Activated B cell treated with CpG ODN at 0.5 μM for 24 hours (primary cell): Measurements from ENCODE around the gene JADE2. TPM values are rescaled to one million over a fixed set of nuclear protein-coding genes. Genes with fewer than 3 reads are reported as not detected.

ENCODE experiments used
- ATAC-seq: fragments of 200-7000 bp; cut with Tn5 transposase; one replicate; pipeline ENCODE4 v1.10.0; 2021; ENCODE audit warnings: low read depth, mild to moderate bottlenecking, moderate library complexity
- CTCF ChIA-PET: fragments of 350-600 bp; sonication (Branson Sonifier 250); formaldehyde crosslinking; loops from one replicate; lab custom pipeline; 2021; ENCODE audit warnings: antibody characterized with exemption; lab: Charles Lee
- POLR2A ChIA-PET: fragments of 350-600 bp; sonication (Branson Sonifier 250); formaldehyde crosslinking; loops from one replicate; lab custom pipeline; 2021; ENCODE audit warnings: antibody characterized with exemption; lab: Charles Lee
- DNase-seq: peaks from one replicate; pipeline ENCODE4 v3.0.0; 2022
- H3K27ac Mint-ChIP-seq: one replicate; pipeline ENCODE4 v1.8.0; 2020; ENCODE audit warnings: mixed read lengths
- H3K27me3 Mint-ChIP-seq: one replicate; pipeline ENCODE4 v1.8.0; 2021; ENCODE audit warnings: mixed read lengths
- H3K36me3 Mint-ChIP-seq: one replicate; pipeline ENCODE4 v1.8.0; 2021; ENCODE audit warnings: low read depth, mixed read lengths
- H3K4me1 Mint-ChIP-seq: one replicate; pipeline ENCODE4 v1.8.0; 2021; ENCODE audit warnings: mixed read lengths
- H3K4me3 Mint-ChIP-seq: one replicate; pipeline ENCODE4 v1.8.0; 2020; ENCODE audit warnings: mild to moderate bottlenecking, mixed read lengths
- H3K9me3 Mint-ChIP-seq: one replicate; pipeline ENCODE4 v1.8.0; 2020; ENCODE audit warnings: mixed read lengths
- CTCF ChIP-seq: fragments of 200-600 bp; IDR thresholded peaks from one replicate; pipeline ENCODE4 v1.8.0; 2022; ENCODE audit warnings: antibody characterized with exemption, mild to moderate bottlenecking
- intact Hi-C: fragments of 100-400 bp; cut with micrococcal nuclease; formaldehyde crosslinking; loops from one replicate; pipeline ENCODE4 v1.15.1; 2024
- total RNA-seq: library from RNA; stranded (reverse); gene quantifications from 2 replicates; pipeline ENCODE4 v1.2.3, GENCODE V29; 2022

The JADE2 gene
- total RNA-seq, 1 donor from 2014 or later: 225 TPM

GRCh38 chr5:134526483-134527155 is 1.1 kb downstream of the JADE2 start:
- Mint-ChIP-seq H3K27me3 (no peaks in the 10 kb centered on the region), H3K4me1 (peaks cover 58% of the 10 kb centered on the region), H3K9me3 (no peaks in the 10 kb centered on the region), H3K27ac (peak overlapping the region; percentile 85), H3K4me3 (peak overlapping the region; percentile 98), H3K36me3 (peaks cover 24% of the 10 kb centered on the region)
- ChIA-PET CTCF (interaction anchor here (0.6 to 4.5 kb wide), 12 partner anchors 10 to 114 kb away, joined by 3 to 41 read pairs (median 10); partner anchors contain the start of gene CDKN2AIPNL), POLR2A (interaction anchor here (0.7 to 16.8 kb wide), 8 partner anchors 7 to 156 kb away, joined by 3 to 763 read pairs (median 24); partner anchors contain the start of genes CDKN2AIPNL and UBE2B)
- TF ChIP-seq CTCF: no peak
- ATAC-seq (peak; percentile 2), DNase-seq (peak; percentile 71)
- intact Hi-C loops: loop anchor here (1.0 to 5.0 kb wide), 10 partner anchors 14 to 350 kb away; partner anchors contain the start of genes CAMLG, CDKN2AIPNL, SEC24A and SKP1

- Mint-ChIP-seq H3K36me3 (peaks cover 28% of the 10 kb centered on the region), H3K4me1 (peaks cover 58% of the 10 kb centered on the region), H3K4me3 (peak overlapping the region; percentile 98), H3K27me3 (no peaks in the 10 kb centered on the region), H3K9me3 (no peaks in the 10 kb centered on the region), H3K27ac (peak overlapping the region; percentile 85)
- ChIA-PET CTCF (interaction anchor here (0.6 to 4.5 kb wide), 15 partner anchors 9 to 115 kb away, joined by 3 to 41 read pairs (median 5); partner anchors contain the start of gene CDKN2AIPNL), POLR2A (interaction anchor here (0.7 to 16.8 kb wide), 8 partner anchors 19 to 377 kb away, joined by 3 to 763 read pairs (median 20); partner anchors contain the start of genes CDKN2AIPNL, PCBD2 and UBE2B)
- TF ChIP-seq CTCF: no peak
- DNase-seq (peak; percentile 73), ATAC-seq (peak; percentile 49)
- intact Hi-C loops: loop anchor here (1.0 to 5.0 kb wide), 9 partner anchors 13 to 351 kb away; partner anchors contain the start of genes CAMLG, CDKN2AIPNL and SKP1
Measured at GRCh38 chr5:134527156-134527960, 1.9 kb downstream of the JADE2 start.

GRCh38 chr5:134527961-134528424 is 2.5 kb downstream of the JADE2 start:
- peaks cover 31% of the 10 kb centered on the region for H3K36me3 Mint-ChIP-seq
- CTCF ChIA-PET: interaction anchor here (0.9 to 4.5 kb wide), 13 partner anchors 9 to 116 kb away, joined by 3 to 41 read pairs (median 8); partner anchors contain the start of gene CDKN2AIPNL
- no peak for ATAC-seq
- POLR2A ChIA-PET: interaction anchor here (0.7 to 16.8 kb wide), 7 partner anchors 18 to 377 kb away, joined by 3 to 763 read pairs (median 9); partner anchors contain the start of genes CDKN2AIPNL, PCBD2 and UBE2B
- no peak for DNase-seq
- peak overlapping the region; percentile 85 for H3K27ac Mint-ChIP-seq
- peak overlapping the region; percentile 98 for H3K4me3 Mint-ChIP-seq
- no peak for TF ChIP-seq CTCF
- no peaks in the 10 kb centered on the region for H3K27me3 Mint-ChIP-seq
- H3K4me1 Mint-ChIP-seq: peaks cover 62% of the 10 kb centered on the region
- H3K9me3 Mint-ChIP-seq: no peaks in the 10 kb centered on the region
- intact Hi-C loops: loop anchor here (1.0 to 5.0 kb wide), 9 partner anchors 13 to 352 kb away; partner anchors contain the start of genes CAMLG, CDKN2AIPNL and SKP1

- Mint-ChIP-seq H3K4me1 (peaks cover 63% of the 10 kb centered on the region), H3K9me3 (no peaks in the 10 kb centered on the region), H3K27ac (peak overlapping the region; percentile 85), H3K27me3 (no peaks in the 10 kb centered on the region), H3K36me3 (peaks cover 35% of the 10 kb centered on the region), H3K4me3 (peak overlapping the region; percentile 98)
- POLR2A ChIA-PET: interaction anchor here (1.1 to 16.8 kb wide), 5 partner anchors 18 to 158 kb away, joined by 3 to 763 read pairs (median 81); partner anchors contain the start of genes CDKN2AIPNL and UBE2B
- intact Hi-C loops: loop anchor here (5.0 kb wide), 1 partner anchor 209 kb away; the partner anchor contains the start of gene CAMLG
- ATAC-seq (no peak), DNase-seq (no peak)
- TF ChIP-seq CTCF: no peak
- CTCF ChIA-PET: interaction anchor here (0.9 to 4.5 kb wide), 9 partner anchors 8 to 116 kb away, joined by 3 to 41 read pairs (median 8); partner anchors contain the start of gene CDKN2AIPNL
Measured at GRCh38 chr5:134528556-134528955, 3.1 kb downstream of the JADE2 start.
